ENCODE measurements around the gene PLLP.

Gene PLLP

DNA sequence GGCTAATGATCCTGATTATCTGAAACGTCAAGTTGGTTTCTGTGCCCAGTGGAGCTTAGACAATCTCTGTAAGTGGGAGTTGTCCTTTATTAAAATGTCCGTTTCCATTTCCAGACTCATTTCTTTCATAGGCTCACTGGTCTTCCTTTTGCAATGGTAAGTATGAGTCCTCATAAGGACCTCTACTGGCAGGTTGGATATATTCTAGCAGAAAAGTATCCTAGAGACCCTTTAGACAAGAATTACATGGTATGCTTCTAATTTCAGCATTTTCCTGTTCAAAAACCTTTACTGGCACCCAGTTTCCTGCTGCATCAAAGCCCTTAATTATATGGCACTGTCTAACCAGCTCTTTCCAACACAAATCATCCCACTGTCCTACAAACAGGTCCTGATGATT, 67.5 kb downstream of the PLLP start:
- DNase-seq (ENCODE audit: low spot score) (no peak), ATAC-seq (ENCODE audit: low read depth) (no peak)
- Histone ChIP-seq H3K27ac (ENCODE audit: poor library complexity, severe bottlenecking) (no peak overlapping the region), H3K4me1 (ENCODE audit: insufficient read depth, poor library complexity, severe bottlenecking) (peaks cover 13% of the 10 kb centered on the region), H3K36me3 (ENCODE audit: low read depth) (peaks cover 95% of the 10 kb centered on the region), H3K27me3 (ENCODE audit: insufficient read depth, poor library complexity, severe bottlenecking) (no peaks in the 10 kb centered on the region), H3K4me3 (ENCODE audit: severe bottlenecking) (no peak overlapping the region), H3K9me3 (ENCODE audit: severe bottlenecking) (no peaks in the 10 kb centered on the region)
- TF ChIP-seq, protein P1, sequence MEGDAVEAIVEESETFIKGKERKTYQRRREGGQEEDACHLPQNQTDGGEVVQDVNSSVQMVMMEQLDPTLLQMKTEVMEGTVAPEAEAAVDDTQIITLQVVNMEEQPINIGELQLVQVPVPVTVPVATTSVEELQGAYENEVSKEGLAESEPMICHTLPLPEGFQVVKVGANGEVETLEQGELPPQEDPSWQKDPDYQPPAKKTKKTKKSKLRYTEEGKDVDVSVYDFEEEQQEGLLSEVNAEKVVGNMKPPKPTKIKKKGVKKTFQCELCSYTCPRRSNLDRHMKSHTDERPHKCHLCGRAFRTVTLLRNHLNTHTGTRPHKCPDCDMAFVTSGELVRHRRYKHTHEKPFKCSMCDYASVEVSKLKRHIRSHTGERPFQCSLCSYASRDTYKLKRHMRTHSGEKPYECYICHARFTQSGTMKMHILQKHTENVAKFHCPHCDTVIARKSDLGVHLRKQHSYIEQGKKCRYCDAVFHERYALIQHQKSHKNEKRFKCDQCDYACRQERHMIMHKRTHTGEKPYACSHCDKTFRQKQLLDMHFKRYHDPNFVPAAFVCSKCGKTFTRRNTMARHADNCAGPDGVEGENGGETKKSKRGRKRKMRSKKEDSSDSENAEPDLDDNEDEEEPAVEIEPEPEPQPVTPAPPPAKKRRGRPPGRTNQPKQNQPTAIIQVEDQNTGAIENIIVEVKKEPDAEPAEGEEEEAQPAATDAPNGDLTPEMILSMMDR (IDR thresholded peaks at IDR 0.05; ENCODE audit: poor library complexity, severe bottlenecking): no peak

DNA sequence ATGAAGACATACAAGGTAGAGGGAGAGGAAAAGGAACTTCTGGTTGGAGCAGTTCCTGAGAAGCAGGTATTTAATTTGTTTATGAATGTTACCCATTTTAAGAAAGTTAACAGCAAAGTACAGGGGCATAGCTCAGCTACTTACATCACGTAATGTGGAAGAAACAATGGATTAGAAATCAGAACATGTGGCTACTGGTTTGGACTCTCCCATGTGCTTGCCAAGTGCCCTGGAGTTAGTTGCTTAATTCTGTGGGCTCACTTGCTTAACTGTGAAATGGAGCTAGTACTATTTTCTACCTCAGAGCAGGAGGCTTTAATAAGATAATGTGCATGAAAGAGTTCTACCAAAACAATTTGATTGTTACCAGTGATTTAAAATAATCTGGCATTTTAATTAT, 71.0 kb downstream of the PLLP start:
- H3K36me3 ChIP-seq (ENCODE audit: low read depth): peaks cover 91% of the 10 kb centered on the region
- TF ChIP-seq, protein P1 (IDR thresholded peaks at IDR 0.05; ENCODE audit: poor library complexity, severe bottlenecking): no peak
- peak; percentile 84 for ATAC-seq (ENCODE audit: low read depth)

DNA sequence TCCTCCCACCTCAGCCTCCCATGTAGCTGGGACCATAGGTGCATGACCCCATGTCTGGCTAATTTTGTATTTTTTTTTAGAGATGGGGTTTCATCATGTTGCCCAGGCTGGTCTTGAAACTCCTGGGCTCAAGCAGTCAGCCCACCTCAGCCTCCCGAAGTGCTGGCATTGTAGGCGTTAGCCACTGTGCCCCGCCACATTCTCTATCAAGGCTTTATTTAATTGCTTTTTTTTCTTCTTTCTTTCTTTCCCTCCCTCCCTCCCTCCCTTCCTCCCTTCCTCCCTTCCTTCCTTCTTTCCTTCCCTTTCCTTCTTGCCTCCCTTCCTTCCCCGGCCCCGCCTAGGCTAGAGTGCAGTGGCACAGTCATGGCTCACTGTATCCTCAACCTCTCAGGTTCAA, 74.7 kb downstream of the PLLP start:
- H3K4me3 ChIP-seq (ENCODE audit: severe bottlenecking): no peak overlapping the region
- no peak overlapping the region for H3K27ac ChIP-seq (ENCODE audit: poor library complexity, severe bottlenecking)
- H3K36me3 ChIP-seq (ENCODE audit: low read depth): peaks cover 89% of the 10 kb centered on the region
- H3K9me3 ChIP-seq (ENCODE audit: severe bottlenecking): no peaks in the 10 kb centered on the region
- TF ChIP-seq, protein P1 (IDR thresholded peaks at IDR 0.05; ENCODE audit: poor library complexity, severe bottlenecking): no peak
- no peaks in the 10 kb centered on the region for H3K27me3 ChIP-seq (ENCODE audit: insufficient read depth, poor library complexity, severe bottlenecking)
- DNase-seq (ENCODE audit: low spot score): no peak
- peaks cover 13% of the 10 kb centered on the region for H3K4me1 ChIP-seq (ENCODE audit: insufficient read depth, poor library complexity, severe bottlenecking)
- no peak for ATAC-seq (ENCODE audit: low read depth)

More for the DNA sequence above, 71.0 kb downstream of the PLLP start:
- Histone ChIP-seq H3K27ac (ENCODE audit: poor library complexity, severe bottlenecking) (peak overlapping the region; percentile 56), H3K4me1 (ENCODE audit: insufficient read depth, poor library complexity, severe bottlenecking) (peaks cover 13% of the 10 kb centered on the region), H3K4me3 (ENCODE audit: severe bottlenecking) (no peak overlapping the region), H3K27me3 (ENCODE audit: insufficient read depth, poor library complexity, severe bottlenecking) (no peaks in the 10 kb centered on the region), H3K9me3 (ENCODE audit: severe bottlenecking) (no peaks in the 10 kb centered on the region)
- no peak for DNase-seq (ENCODE audit: low spot score)

DNA sequence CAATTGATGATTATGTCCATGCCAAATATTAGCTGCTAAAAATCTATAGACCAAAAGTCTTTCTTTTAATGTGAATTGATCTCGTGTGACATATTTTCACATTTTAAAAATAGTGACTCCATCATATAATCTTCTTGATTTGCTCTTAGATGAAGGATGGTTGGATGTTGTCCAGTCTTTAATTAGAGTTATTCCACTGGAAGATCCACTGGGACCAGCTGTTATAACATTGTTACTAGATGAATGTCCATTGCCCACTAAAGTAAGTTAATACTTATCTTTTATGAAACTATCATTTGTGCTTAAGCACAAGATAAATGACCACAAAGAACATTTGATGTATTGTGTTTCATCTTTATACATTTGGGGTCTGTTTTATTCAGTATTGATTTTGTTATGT, 75.5 kb downstream of the PLLP start:
- TF ChIP-seq, protein P1 (IDR thresholded peaks at IDR 0.05; ENCODE audit: poor library complexity, severe bottlenecking): no peak
- no peak overlapping the region for H3K4me3 ChIP-seq (ENCODE audit: severe bottlenecking)
- no peaks in the 10 kb centered on the region for H3K9me3 ChIP-seq (ENCODE audit: severe bottlenecking)
- H3K4me1 ChIP-seq (ENCODE audit: insufficient read depth, poor library complexity, severe bottlenecking): peaks cover 12% of the 10 kb centered on the region
- H3K27ac ChIP-seq (ENCODE audit: poor library complexity, severe bottlenecking): no peak overlapping the region
- ATAC-seq (ENCODE audit: low read depth) (no peak), DNase-seq (ENCODE audit: low spot score) (no peak)
- H3K27me3 ChIP-seq (ENCODE audit: insufficient read depth, poor library complexity, severe bottlenecking): no peaks in the 10 kb centered on the region
- H3K36me3 ChIP-seq (ENCODE audit: low read depth): peaks cover 90% of the 10 kb centered on the region

Data from RWPE2 (cell line).